ENCODE measurements around the gene NLGN2. TPM values are rescaled to one million over a fixed set of nuclear protein-coding genes. Genes with fewer than 3 reads are reported as not detected.
A peak's percentile ranks its signal among the peaks of the same experiment; 100 is the strongest.

NLGN2 gene
- total RNA-seq, 1 donor from 2014 or later = 68.4 TPM

DNA sequence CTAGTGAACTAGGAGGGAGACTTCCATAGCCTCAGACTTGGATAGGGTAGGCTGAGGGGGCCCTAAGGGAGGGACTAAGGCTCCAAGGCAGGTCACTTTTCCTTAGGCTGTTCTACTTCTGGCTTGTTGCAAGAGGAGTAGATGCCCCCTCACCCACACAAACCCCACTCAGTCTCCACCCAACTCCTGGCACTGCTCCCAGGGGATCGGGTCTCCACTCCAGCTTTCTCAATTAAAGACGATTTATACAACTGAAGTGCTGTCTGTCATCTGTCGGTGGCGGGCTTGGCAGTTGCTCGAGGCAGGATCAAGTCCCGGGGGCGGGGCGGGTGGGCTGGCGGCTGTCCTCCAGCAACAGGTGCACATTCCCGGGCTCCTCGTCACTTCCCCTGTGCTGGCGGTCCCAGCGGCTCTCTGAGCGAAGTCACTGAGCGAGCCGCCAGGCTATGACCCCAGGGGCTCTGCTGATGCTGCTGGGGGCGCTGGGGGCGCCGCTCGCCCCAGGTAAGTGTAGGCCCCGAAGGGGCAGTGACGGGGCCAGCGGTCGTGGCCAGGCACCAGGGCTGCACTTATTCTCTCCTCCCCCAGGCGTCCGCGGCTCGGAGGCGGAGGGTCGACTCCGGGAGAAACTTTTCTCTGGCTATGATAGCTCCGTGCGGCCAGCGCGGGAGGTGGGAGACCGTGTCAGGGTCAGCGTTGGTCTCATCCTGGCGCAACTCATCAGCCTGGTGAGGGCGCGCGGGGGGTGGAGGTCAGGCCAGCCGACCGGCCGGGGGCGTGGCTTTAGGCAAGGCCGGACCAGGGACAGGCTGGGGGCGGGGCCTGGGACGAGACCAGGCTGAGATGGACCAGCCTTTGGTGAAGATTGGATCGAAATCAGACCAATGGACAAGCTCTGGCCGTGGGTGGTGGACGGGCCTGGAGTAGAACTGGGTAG lies 37.3 kb downstream of the NLGN2 start, which contains the start of gene CHRNB1:
Gene CHRNB1, plus strand, starts transcription at position 380 of the 937 bp plus-strand sequence. Its CDS starts 67 bp downstream, at position 447.
- Mint-ChIP-seq H3K27me3 (peaks cover 51% of the 10 kb centered on the region), H3K27ac (peak within 1 kb of the TSS; percentile 82), H3K9me3 (no peaks in the 10 kb centered on the region), H3K36me3 (peaks cover 7% of the 10 kb centered on the region), H3K4me1 (ENCODE audit: unreplicated experiment) (peaks cover 26% of the 10 kb centered on the region), H3K4me3 (peak within 1 kb of the TSS; percentile 89)
- no peak for DNase-seq (ENCODE audit: extremely low spot score, unreplicated experiment)
- TF ChIP-seq, protein P1, sequence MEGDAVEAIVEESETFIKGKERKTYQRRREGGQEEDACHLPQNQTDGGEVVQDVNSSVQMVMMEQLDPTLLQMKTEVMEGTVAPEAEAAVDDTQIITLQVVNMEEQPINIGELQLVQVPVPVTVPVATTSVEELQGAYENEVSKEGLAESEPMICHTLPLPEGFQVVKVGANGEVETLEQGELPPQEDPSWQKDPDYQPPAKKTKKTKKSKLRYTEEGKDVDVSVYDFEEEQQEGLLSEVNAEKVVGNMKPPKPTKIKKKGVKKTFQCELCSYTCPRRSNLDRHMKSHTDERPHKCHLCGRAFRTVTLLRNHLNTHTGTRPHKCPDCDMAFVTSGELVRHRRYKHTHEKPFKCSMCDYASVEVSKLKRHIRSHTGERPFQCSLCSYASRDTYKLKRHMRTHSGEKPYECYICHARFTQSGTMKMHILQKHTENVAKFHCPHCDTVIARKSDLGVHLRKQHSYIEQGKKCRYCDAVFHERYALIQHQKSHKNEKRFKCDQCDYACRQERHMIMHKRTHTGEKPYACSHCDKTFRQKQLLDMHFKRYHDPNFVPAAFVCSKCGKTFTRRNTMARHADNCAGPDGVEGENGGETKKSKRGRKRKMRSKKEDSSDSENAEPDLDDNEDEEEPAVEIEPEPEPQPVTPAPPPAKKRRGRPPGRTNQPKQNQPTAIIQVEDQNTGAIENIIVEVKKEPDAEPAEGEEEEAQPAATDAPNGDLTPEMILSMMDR (conservative IDR thresholded peaks at IDR 0.05) = peak; percentile 49

DNA sequence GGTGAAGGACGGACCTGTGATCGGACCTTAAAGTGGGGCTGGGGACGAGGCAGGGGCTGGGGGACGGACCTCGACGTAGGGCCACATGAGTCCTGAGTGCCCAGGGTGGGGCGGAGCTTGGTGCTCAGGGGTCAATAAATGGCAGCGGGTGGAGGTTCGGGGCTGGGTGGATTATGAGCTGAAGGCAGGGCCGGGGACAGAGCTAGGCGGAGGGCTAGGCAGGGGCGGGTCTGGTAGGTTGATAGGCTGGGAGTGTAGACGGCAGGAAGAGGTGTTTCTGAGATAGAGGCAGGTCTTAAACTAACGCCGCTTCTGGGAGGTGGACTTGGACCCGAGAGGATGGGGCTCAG lies 37.9 kb downstream of the NLGN2 start:
- TF ChIP-seq, protein P1 (conservative IDR thresholded peaks at IDR 0.05) = no peak
- Mint-ChIP-seq H3K27me3 (peaks cover 47% of the 10 kb centered on the region), H3K4me3 (peak overlapping the region; percentile 89), H3K4me1 (ENCODE audit: unreplicated experiment) (peaks cover 26% of the 10 kb centered on the region), H3K9me3 (no peaks in the 10 kb centered on the region), H3K27ac (peak overlapping the region; percentile 82), H3K36me3 (peaks cover 8% of the 10 kb centered on the region)
- DNase-seq (ENCODE audit: extremely low spot score, unreplicated experiment) = no peak

DNA sequence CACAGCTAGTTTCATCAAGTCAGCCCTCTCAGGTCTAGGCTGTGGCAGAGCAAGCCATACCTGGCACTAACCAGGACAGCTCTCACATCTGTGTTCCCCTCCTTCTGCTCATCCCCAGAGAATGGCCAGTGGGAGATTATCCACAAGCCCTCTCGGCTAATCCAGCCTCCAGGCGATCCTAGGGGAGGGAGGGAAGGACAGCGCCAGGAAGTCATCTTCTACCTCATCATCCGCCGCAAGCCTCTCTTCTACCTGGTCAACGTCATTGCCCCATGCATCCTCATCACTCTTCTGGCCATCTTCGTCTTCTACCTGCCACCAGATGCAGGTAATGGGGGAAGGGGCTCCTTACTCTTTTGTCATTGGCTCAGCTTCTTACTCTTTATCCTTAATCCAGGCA lies 40.8 kb downstream of the NLGN2 start:
- no peak overlapping the region for H3K4me3 Mint-ChIP-seq
- no peaks in the 10 kb centered on the region for H3K9me3 Mint-ChIP-seq
- TF ChIP-seq, protein P1 (conservative IDR thresholded peaks at IDR 0.05) = no peak
- no peak for DNase-seq (ENCODE audit: extremely low spot score, unreplicated experiment)
- peaks cover 11% of the 10 kb centered on the region for H3K36me3 Mint-ChIP-seq
- H3K4me1 Mint-ChIP-seq (ENCODE audit: unreplicated experiment) = peaks cover 17% of the 10 kb centered on the region
- no peak overlapping the region for H3K27ac Mint-ChIP-seq
- H3K27me3 Mint-ChIP-seq = peaks cover 31% of the 10 kb centered on the region

DNA sequence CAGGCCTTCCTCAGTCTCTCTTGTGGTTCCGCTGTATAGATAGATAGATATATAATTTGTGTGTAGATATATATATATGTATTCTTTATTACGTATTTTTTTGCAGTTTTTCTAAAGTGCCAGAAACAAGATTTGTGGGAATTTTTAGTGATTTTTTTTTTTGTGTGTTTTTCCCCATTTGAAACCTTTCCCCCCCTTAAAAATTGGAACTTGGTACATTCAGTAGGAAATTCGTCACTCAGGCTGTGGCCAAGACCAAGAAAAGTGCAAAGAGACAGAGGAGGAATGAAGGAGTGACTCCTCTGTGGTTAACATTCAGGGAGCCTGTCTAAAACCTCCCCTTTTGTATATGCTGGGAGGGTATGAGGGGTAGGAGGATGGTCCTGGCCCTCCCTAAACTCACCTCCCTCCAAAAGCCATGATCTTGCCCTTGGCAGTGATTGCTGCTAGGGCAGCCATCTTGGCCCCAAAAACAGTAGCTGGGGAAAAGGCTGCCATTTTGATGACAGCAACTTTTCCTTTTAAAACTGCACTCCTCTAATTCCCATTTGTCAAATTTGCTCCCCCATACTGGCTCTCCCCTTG lies 52.4 kb downstream of the NLGN2 start:
- Mint-ChIP-seq H3K9me3 (no peaks in the 10 kb centered on the region), H3K4me3 (peak overlapping the region; percentile 30), H3K27ac (peak overlapping the region; percentile 82), H3K4me1 (ENCODE audit: unreplicated experiment) (peaks cover 11% of the 10 kb centered on the region), H3K36me3 (peaks cover 8% of the 10 kb centered on the region), H3K27me3 (no peaks in the 10 kb centered on the region)
- no peak for DNase-seq (ENCODE audit: extremely low spot score, unreplicated experiment)
- TF ChIP-seq, protein P1 (conservative IDR thresholded peaks at IDR 0.05) = no peak

DNA sequence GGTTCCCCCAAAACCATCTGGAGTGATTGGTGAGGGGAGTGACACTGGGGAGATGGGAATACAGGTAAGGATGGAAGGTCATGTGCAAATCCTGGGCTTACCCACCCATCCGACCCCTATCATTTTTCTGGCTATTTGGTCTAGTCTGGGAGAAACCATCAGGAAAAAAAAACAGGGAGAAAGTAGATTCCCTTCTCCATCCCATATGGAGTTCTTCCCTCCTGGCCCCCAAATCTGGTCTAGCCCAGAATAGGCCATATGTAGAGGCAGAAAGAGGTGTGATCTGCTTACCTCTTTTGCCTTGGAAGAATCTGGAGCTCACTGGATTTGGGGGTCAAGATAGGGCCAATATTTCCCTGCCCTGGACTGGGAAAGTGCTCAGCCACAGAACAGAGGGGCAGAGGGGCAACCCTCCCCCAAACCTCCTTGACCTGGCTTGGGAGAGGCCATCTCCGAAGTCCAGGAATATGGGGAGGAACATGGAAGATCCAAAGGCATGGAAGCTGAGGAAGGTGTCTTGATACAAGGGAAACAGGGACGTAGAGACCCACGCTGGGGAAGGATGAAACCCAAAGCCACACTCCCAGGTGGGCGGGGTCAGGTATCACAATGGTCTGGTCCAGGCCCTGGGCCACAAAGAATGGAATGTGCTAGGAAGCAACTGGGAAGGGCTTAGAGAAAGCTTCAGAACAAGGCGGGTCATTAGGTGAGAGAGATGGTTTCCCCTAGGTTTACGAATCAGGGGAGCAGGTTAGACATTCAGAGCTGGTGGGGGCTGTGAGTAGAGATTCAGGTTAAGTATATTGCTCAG lies 53.4 kb downstream of the NLGN2 start:
- H3K27me3 Mint-ChIP-seq = no peaks in the 10 kb centered on the region
- peaks cover 3% of the 10 kb centered on the region for H3K36me3 Mint-ChIP-seq
- TF ChIP-seq, protein P1 (conservative IDR thresholded peaks at IDR 0.05) = no peak
- no peak for DNase-seq (ENCODE audit: extremely low spot score, unreplicated experiment)
- H3K4me1 Mint-ChIP-seq (ENCODE audit: unreplicated experiment) = peaks cover 5% of the 10 kb centered on the region
- peak overlapping the region; percentile 62 for H3K27ac Mint-ChIP-seq
- H3K4me3 Mint-ChIP-seq = no peak overlapping the region
- H3K9me3 Mint-ChIP-seq = no peaks in the 10 kb centered on the region
